Ectodermal cell (in vitro differentiated cells): ENCODE measurements around the gene KRT86. TPM values are rescaled to one million over a fixed set of nuclear protein-coding genes. Genes with fewer than 3 reads are reported as not detected.

ENCODE experiments used
- H3K27ac ChIP-seq: 2 replicates; pipeline ENCODE4 v1.7.0; 2013; ENCODE audit warnings: mild to moderate bottlenecking, low read depth, low read length; ENCODE audit not compliant: insufficient read depth, poor library complexity, severe bottlenecking
- H3K27me3 ChIP-seq: 2 replicates; pipeline ENCODE4 v1.7.0; 2013; ENCODE audit warnings: mild to moderate bottlenecking, low read length; ENCODE audit not compliant: insufficient read depth, control insufficient read depth, poor library complexity, severe bottlenecking
- H3K36me3 ChIP-seq: one replicate; pipeline ENCODE4 v1.7.0; 2013; ENCODE audit warnings: low read length; ENCODE audit not compliant: control insufficient read depth, insufficient read depth
- H3K4me1 ChIP-seq: one replicate; pipeline ENCODE4 v1.7.0; 2013; ENCODE audit warnings: low read length; ENCODE audit not compliant: control insufficient read depth, insufficient read depth
- H3K4me3 ChIP-seq: 2 replicates; pipeline ENCODE4 v1.7.0; 2013; ENCODE audit warnings: low read depth, low read length, control low read depth; ENCODE audit not compliant: insufficient read depth
- H3K9me3 ChIP-seq: 2 replicates; pipeline ENCODE4 v1.7.0; 2013; ENCODE audit warnings: mild to moderate bottlenecking, low read length, moderate library complexity; ENCODE audit not compliant: control insufficient read depth
- WGBS, 2 experiments: methylation state at CpG; one replicate each; pipeline ENCODE4 v1.1.7; 2013; ENCODE audit warnings: missing lambda C conversion rate in 2 of 2; 5-methylcytosine and 5-hydroxymethylcytosine counted together
- polyA plus RNA-seq, 4 experiments: library from polyadenylated mRNA; stranded (reverse); fragments of 50-300 nt; gene quantifications; one replicate each; pipeline ENCODE4 v1.2.3, GENCODE V29; 2013

Gene KRT86
- not detected for polyA plus RNA-seq (2013, experiment 1 of 4)
- polyA plus RNA-seq (2013, experiment 2 of 4), result not detected
- not detected for polyA plus RNA-seq (2013, experiment 3 of 4)
- polyA plus RNA-seq (2013, experiment 4 of 4), result not detected

- Histone ChIP-seq H3K27me3 (peaks cover 18% of the 10 kb centered on the region), H3K4me3 (no peak within 1 kb of the TSS), H3K27ac (no peak within 1 kb of the TSS), H3K36me3 (no peaks in the 10 kb centered on the region), H3K4me1 (no peaks in the 10 kb centered on the region), H3K9me3 (no peaks in the 10 kb centered on the region)
- 72 to 76% methylated on average over 3 of the region's 3 CpGs for WGBS, 2 experiments
These were observed at the start of gene KRT86 for GRCh38 chr12:52274521-52275120. TSS of gene KRT86 (plus strand) at chr12:52274645. CDS start at chr12:52301917, 27,272 bp downstream.

GRCh38 chr12:52225752-52226151 is 48.7 kb upstream of the KRT86 start:
- H3K27ac ChIP-seq, result no peak overlapping the region
- 85 to 91% methylated on average over 4 of the region's 4 CpGs for WGBS, 2 experiments
- H3K9me3 ChIP-seq, result no peaks in the 10 kb centered on the region
- no peaks in the 10 kb centered on the region for H3K4me1 ChIP-seq
- H3K27me3 ChIP-seq, result peaks cover 6% of the 10 kb centered on the region
- H3K4me3 ChIP-seq, result no peak overlapping the region
- no peaks in the 10 kb centered on the region for H3K36me3 ChIP-seq

GRCh38 chr12:52226446-52226845 is 48.0 kb upstream of the KRT86 start:
- Histone ChIP-seq H3K4me3 (no peak overlapping the region), H3K36me3 (no peaks in the 10 kb centered on the region), H3K9me3 (no peaks in the 10 kb centered on the region), H3K4me1 (peaks cover 4% of the 10 kb centered on the region), H3K27me3 (peaks cover 12% of the 10 kb centered on the region), H3K27ac (no peak overlapping the region)
- WGBS, 2 experiments, result 90 to 94% methylated on average over 4 of the region's 4 CpGs

- Histone ChIP-seq H3K27ac (no peak overlapping the region), H3K4me3 (no peak overlapping the region), H3K36me3 (no peaks in the 10 kb centered on the region), H3K9me3 (no peaks in the 10 kb centered on the region), H3K4me1 (peaks cover 10% of the 10 kb centered on the region), H3K27me3 (peaks cover 19% of the 10 kb centered on the region)
- WGBS, 2 experiments, result 77 to 78% methylated on average over 4 of the region's 5 CpGs
These were observed 46.8 kb upstream of the KRT86 start for GRCh38 chr12:52227606-52228166.

- Histone ChIP-seq H3K27ac (no peak overlapping the region), H3K9me3 (no peaks in the 10 kb centered on the region), H3K27me3 (peaks cover 26% of the 10 kb centered on the region), H3K36me3 (no peaks in the 10 kb centered on the region), H3K4me3 (no peak overlapping the region), H3K4me1 (peaks cover 14% of the 10 kb centered on the region)
- WGBS, 2 experiments, result 75 to 76% methylated on average over 3 of the region's 3 CpGs
These were observed 46.1 kb upstream of the KRT86 start for GRCh38 chr12:52228366-52228765.

- Histone ChIP-seq H3K4me1 (peaks cover 19% of the 10 kb centered on the region), H3K27me3 (peaks cover 32% of the 10 kb centered on the region)
- 91 to 92% methylated on average over 6 of the region's 6 CpGs for WGBS, 2 experiments
These were observed 45.5 kb upstream of the KRT86 start for GRCh38 chr12:52228931-52229330.

GRCh38 chr12:52229836-52230343 is 44.6 kb upstream of the KRT86 start:
- 93% methylated on average over 2 of the region's 2 CpGs for WGBS, 2 experiments
- Histone ChIP-seq H3K27me3 (peaks cover 36% of the 10 kb centered on the region), H3K36me3 (no peaks in the 10 kb centered on the region), H3K27ac (no peak overlapping the region), H3K4me1 (peaks cover 19% of the 10 kb centered on the region), H3K9me3 (no peaks in the 10 kb centered on the region), H3K4me3 (no peak overlapping the region)

More at GRCh38 chr12:52228931-52229330, 45.5 kb upstream of the KRT86 start:
- Histone ChIP-seq H3K9me3 (no peaks in the 10 kb centered on the region), H3K36me3 (no peaks in the 10 kb centered on the region), H3K27ac (no peak overlapping the region), H3K4me3 (no peak overlapping the region)

GRCh38 chr12:52230364-52231281 is 43.8 kb upstream of the KRT86 start:
- H3K27me3 ChIP-seq, result peaks cover 39% of the 10 kb centered on the region
- WGBS, 2 experiments, result 77 to 81% methylated on average over 7 of the region's 8 CpGs
- peaks cover 19% of the 10 kb centered on the region for H3K4me1 ChIP-seq
- no peak overlapping the region for H3K4me3 ChIP-seq
- no peak overlapping the region for H3K27ac ChIP-seq
- no peaks in the 10 kb centered on the region for H3K9me3 ChIP-seq
- H3K36me3 ChIP-seq, result no peaks in the 10 kb centered on the region

- no peaks in the 10 kb centered on the region for H3K36me3 ChIP-seq
- H3K4me1 ChIP-seq, result peaks cover 19% of the 10 kb centered on the region
- H3K4me3 ChIP-seq, result no peak overlapping the region
- 79% methylated on average over 16 of the region's 16 CpGs for WGBS, 2 experiments
- no peak overlapping the region for H3K27ac ChIP-seq
- no peaks in the 10 kb centered on the region for H3K9me3 ChIP-seq
- H3K27me3 ChIP-seq, result peaks cover 39% of the 10 kb centered on the region
These were observed 42.9 kb upstream of the KRT86 start for GRCh38 chr12:52231305-52232202.
